GM12878 (cell line): Measurements from ENCODE around the gene ITPKA. TPM values are rescaled to one million over a fixed set of nuclear protein-coding genes. Genes with fewer than 3 reads are reported as not detected.

Experiments used
- ASH2L ChIP-seq: fragments of 300-600, 200-600 bp; sonication (generic); IDR thresholded peaks from 2 replicates; pipeline ENCODE4 v1.6.1; 2017; ENCODE audit warnings: low read depth, mild to moderate bottlenecking, borderline replicate concordance
- ATF2 ChIP-seq: IDR thresholded peaks from 2 replicates; pipeline ENCODE4 v1.6.1; 2012; ENCODE audit warnings: low read length, inconsistent platforms
- CHD2 ChIP-seq: IDR thresholded peaks from 2 replicates; pipeline ENCODE4 v1.6.1; 2011; ENCODE audit warnings: low read depth, low read length, improper control_type of control experiment, borderline replicate concordance
- ESRRA ChIP-seq: IDR thresholded peaks from 2 replicates; pipeline ENCODE4 v1.6.1; 2012; ENCODE audit warnings: mild to moderate bottlenecking, low read length, improper control_type of control experiment
- HDAC6 ChIP-seq: fragments of 200-600 bp; sonication (generic); IDR thresholded peaks from one replicate; pipeline ENCODE4 v1.8.0; 2017; ENCODE audit warnings: antibody characterized with exemption; ENCODE audit not compliant: unreplicated experiment
- IKZF1 ChIP-seq: fragments of 450-650 bp; conservative IDR thresholded peaks from 2 replicates; pipeline ENCODE4 v1.6.1; 2017; ENCODE audit warnings: antibody characterized with exemption, mild to moderate bottlenecking
- IKZF2 ChIP-seq, 2 experiments: fragments of 450-650 bp; IDR thresholded peaks; 2 replicates each; pipeline ENCODE4 v1.6.1; 2017; ENCODE audit warnings: mild to moderate bottlenecking in 2 of 2, moderate library complexity in 2 of 2
- KDM1A ChIP-seq: fragments of 200-600 bp; sonication (generic); IDR thresholded peaks from 2 replicates; pipeline ENCODE4 v1.6.1; 2016; ENCODE audit warnings: borderline replicate concordance
- MLLT1 ChIP-seq: fragments of 450-650 bp; IDR thresholded peaks from 2 replicates; pipeline ENCODE4 v1.6.1; 2016; ENCODE audit warnings: mild to moderate bottlenecking
- NBN ChIP-seq: fragments of 450-650 bp; IDR thresholded peaks from 2 replicates; pipeline ENCODE4 v1.6.1; 2016
- NRF1 ChIP-seq: conservative IDR thresholded peaks from 2 replicates; pipeline ENCODE4 v1.6.1; 2011; ENCODE audit warnings: mild to moderate bottlenecking, low read depth, low read length, improper control_type of control experiment
- REST ChIP-seq: IDR thresholded peaks from 2 replicates; pipeline ENCODE4 v1.6.1; 2012; ENCODE audit warnings: mild to moderate bottlenecking, low read depth, low read length
- SREBF1 ChIP-seq: IDR thresholded peaks from 2 replicates; pipeline ENCODE4 v1.6.1; 2012; ENCODE audit warnings: mild to moderate bottlenecking, low read length
- STAT3 ChIP-seq: IDR thresholded peaks from 2 replicates; pipeline ENCODE4 v1.6.1; 2011; ENCODE audit warnings: low read depth, low read length, improper control_type of control experiment
- SUZ12 ChIP-seq: fragments of 200-600 bp; sonication (generic); IDR thresholded peaks from one replicate; pipeline ENCODE4 v1.6.1; 2018; ENCODE audit warnings: antibody characterized with exemption, mild to moderate bottlenecking; ENCODE audit not compliant: unreplicated experiment
- TCF12 ChIP-seq: IDR thresholded peaks from 2 replicates; pipeline ENCODE4 v1.6.1; 2011; ENCODE audit warnings: low read depth, mild to moderate bottlenecking, low read length
- USF1 ChIP-seq: IDR thresholded peaks from 2 replicates; pipeline ENCODE4 v1.6.1; 2011; ENCODE audit warnings: borderline replicate concordance, low read depth, mild to moderate bottlenecking, moderate library complexity, mixed read lengths, low read length; ENCODE audit not compliant: insufficient read depth; ENCODE audit errors: extremely low read length
- USF2 ChIP-seq: IDR thresholded peaks from 2 replicates; pipeline ENCODE4 v1.6.1; 2011; ENCODE audit warnings: low read depth, low read length, improper control_type of control experiment, borderline replicate concordance
- WRNIP1 ChIP-seq: IDR thresholded peaks from 2 replicates; pipeline ENCODE4 v1.6.1; 2011; ENCODE audit warnings: low read depth, low read length, improper control_type of control experiment, borderline replicate concordance
- YY1 ChIP-seq: IDR thresholded peaks from 2 replicates; pipeline ENCODE4 v1.6.1; 2011; ENCODE audit warnings: low read depth, mild to moderate bottlenecking, low read length
- ZNF274 ChIP-seq: IDR thresholded peaks from one replicate; pipeline ENCODE4 v1.8.0; 2011; ENCODE audit not compliant: insufficient read length, insufficient read depth
- ZNF384 ChIP-seq: IDR thresholded peaks from 2 replicates; pipeline ENCODE4 v1.6.1; 2012; ENCODE audit warnings: low read depth, mild to moderate bottlenecking, low read length, improper control_type of control experiment, borderline replicate concordance
- polyA plus RNA-seq, 11 experiments: library from polyadenylated mRNA; depleted of rRNA in 4 of 11; unstranded in 6 of 11; stranded (reverse) in 5 of 11; fragments of >200 nt; fragmentation: Nextera tagmentation in 4 of 11; fragmentation: Illumina TruSeq in 1 of 11; extraction: Ambion mirVana in 4 of 11; extraction: Trizol in 1 of 11; gene quantifications; 1 replicate in 1 of 11; 2 replicates in 10 of 11; pipeline versions ENCODE4 v1.2.1 to v1.2.3, GENCODE V29; 2011 to 2016; ENCODE audit warnings: inconsistent platforms in 2 of 11, missing spikeins in 2 of 11, low read depth in 1 of 11
- total RNA-seq, 4 experiments: library from RNA; depleted of rRNA in 3 of 4; stranded (reverse); fragments of >200 nt in 3 of 4; fragmentation: Illumina TruSeq in 1 of 4; extraction: Trizol in 1 of 4; gene quantifications; 2 replicates each; pipeline versions ENCODE4 v1.2.1 to v1.2.3, GENCODE V29; 2013 to 2021

ITPKA gene
- total and polyA plus RNA-seq, 10 of the 15 experiments (the other 5 are each of a cell fraction or from before 2014, with no cell fraction given), result 0.04 to 1.5 (median 0.49) TPM; not detected in 1

- TF ChIP-seq USF2, result no peak
- TF ChIP-seq CHD2, result no peak
- no peak for TF ChIP-seq ZNF384
- no peak for TF ChIP-seq ATF2
- TF ChIP-seq NBN, result no peak
- TF ChIP-seq ZNF274, result no peak
- no peak for TF ChIP-seq USF1
- TF ChIP-seq ASH2L, result no peak
- TF ChIP-seq SREBF1, result no peak
- TF ChIP-seq HDAC6, result no peak
- TF ChIP-seq KDM1A, result no peak
- TF ChIP-seq MLLT1, result no peak
- TF ChIP-seq SUZ12, result no peak
- TF ChIP-seq STAT3, result no peak
- TF ChIP-seq IKZF1, result peak; percentile 54
- no peak for TF ChIP-seq NRF1
- TF ChIP-seq REST, result no peak
- TF ChIP-seq WRNIP1, result no peak
- TF ChIP-seq TCF12, result peak; percentile 65; the same call in 1 of the 2 replicates
- TF ChIP-seq IKZF2 (IDR thresholded peaks at IDR 0.05), result 0 out of 4 replicates have a peak, but pooled peaks have one; percentile 16 to 34
- TF ChIP-seq YY1, result no peak
- TF ChIP-seq ESRRA, result no peak
Measured at GRCh38 chr15:41512940-41513505, 19.3 kb downstream of the ITPKA start (continued).
